ENCODE measurements around the gene CABLES2.
A peak's percentile ranks its signal among the peaks of the same experiment; 100 is the strongest.
"Not testable (repeated sequence)": the region's sequence is repeated elsewhere in the genome, so short reads cannot be mapped to it uniquely, and the experiment has no call there.

CABLES2 gene

DNA sequence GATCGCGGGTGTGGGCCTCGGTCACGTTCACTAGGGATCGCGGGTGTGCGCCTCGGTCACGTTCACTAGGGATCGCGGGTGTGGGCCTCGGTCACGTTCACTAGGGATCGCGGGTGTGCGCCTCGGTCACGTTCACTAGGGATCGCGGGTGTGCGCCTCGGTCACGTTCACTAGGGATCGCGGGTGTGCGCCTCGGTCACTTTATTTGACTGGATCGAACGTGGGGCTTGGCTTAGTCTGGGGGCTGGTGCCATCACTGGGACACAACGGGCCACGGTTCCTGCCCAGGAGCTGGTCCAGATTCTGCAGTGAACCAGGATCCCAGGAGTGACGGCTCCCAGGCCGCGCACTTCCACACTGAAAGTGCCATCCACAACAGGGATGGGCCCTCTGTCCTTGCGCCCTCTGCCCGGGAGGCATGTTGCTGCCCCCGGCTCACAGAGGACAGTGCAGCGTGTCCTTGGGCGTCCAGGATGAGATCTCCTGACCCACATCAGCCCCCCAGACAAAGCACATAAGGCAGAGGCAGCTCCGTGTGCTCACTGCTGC, 33.4 kb downstream of the CABLES2 start:
- H3K4me1 ChIP-seq (ENCODE audit: control insufficient read depth, insufficient read depth, low read length, poor library complexity, severe bottlenecking), result peaks cover 56% of the 10 kb centered on the region
- not testable (repeated sequence) for H3K36me3 ChIP-seq (ENCODE audit: control insufficient read depth, insufficient read depth, low read length); H3K4me3 ChIP-seq (ENCODE audit: extremely low read depth, insufficient read depth, low read length, poor library complexity, severe bottlenecking); H3K9me3 ChIP-seq (ENCODE audit: control insufficient read depth, low read length); H3K27ac ChIP-seq (ENCODE audit: low read depth, low read length, severe bottlenecking)
- WGBS, 2 experiments (ENCODE audit: insufficient coverage in 2 of 2), result 87 to 89% methylated on average over 20 to 27 of the region's 40 CpGs

DNA sequence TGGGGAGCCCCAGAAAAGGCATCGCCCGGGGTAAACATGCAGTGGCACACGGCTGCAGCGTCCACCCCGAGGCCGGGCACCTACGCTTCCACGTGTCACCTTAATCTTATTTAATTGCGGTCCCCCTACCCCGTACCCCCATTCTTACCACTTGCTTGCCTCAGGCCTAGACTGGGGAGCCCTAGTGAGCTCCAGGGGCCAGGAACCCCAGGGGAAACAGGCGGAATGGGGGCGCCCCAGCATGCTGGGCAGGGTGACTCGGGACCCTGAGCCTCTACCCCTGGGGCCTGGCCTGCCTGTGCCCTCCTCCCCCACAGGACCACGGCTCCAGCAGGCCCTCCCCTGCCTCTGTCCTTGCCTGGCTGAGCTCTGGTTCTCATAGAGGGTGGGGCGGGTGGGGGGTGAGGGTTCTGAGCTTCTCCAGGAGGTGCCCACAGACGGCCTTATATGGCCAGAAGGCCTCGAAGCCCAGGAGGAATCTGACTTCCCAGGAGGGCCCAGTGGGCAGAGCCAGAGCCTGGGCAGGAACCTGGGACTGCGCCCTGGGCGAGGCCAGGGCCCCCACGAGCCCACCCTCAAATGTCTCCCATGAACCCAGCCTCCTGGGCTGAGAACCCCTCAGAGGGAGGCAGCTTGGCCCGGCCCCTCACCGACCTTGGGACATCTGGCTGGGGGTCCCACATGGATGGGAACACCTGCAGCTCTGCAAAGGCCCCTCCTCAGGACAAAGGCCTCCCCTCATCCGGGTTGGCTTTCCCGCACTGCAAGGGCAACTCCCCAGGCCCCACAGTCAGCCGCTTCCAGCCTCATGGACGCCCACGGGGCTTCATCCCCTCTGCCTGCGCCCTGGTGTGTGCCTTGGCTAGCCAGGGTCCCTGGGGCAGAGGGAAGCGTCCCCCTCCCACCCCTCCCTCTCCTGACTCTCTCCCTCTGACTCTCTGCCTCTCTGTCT, 34.8 kb downstream of the CABLES2 start:
- Histone ChIP-seq H3K27ac (ENCODE audit: low read depth, low read length, severe bottlenecking) (no peak overlapping the region), H3K36me3 (ENCODE audit: control insufficient read depth, insufficient read depth, low read length) (no peaks in the 10 kb centered on the region), H3K9me3 (ENCODE audit: control insufficient read depth, low read length) (no peaks in the 10 kb centered on the region), H3K4me1 (ENCODE audit: control insufficient read depth, insufficient read depth, low read length, poor library complexity, severe bottlenecking) (peaks cover 54% of the 10 kb centered on the region), H3K4me3 (ENCODE audit: extremely low read depth, insufficient read depth, low read length, poor library complexity, severe bottlenecking) (no peak overlapping the region)
- WGBS, 2 experiments (ENCODE audit: insufficient coverage in 2 of 2), result 88 to 90% methylated on average over 26 to 27 of the region's 29 CpGs

DNA sequence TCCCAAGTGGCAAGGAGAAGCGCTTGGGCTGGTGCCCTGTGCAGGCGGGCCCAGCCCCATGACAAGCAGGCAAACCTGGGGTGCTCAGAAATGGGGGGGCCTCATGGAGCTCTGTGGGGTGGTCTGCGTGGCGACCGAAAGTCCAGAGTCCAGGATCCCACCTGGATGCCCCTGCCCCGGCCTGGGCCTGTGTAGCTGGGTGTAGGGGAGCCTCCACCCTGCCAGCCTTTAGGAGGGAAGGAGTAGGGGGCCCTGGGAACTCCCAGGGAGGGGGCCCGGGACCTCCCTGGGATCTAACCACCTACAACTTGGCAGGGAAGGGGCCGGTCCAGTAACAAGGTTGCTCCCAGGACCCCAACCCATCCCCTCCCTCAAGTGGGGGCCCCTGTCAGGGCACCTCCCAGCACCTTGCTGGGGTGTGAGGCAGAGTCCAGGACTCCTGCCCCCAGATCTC, 35.5 kb downstream of the CABLES2 start:
- 97 to 100% methylated on average over 5 of the region's 8 CpGs for WGBS, 2 experiments (ENCODE audit: insufficient coverage in 2 of 2)
- Histone ChIP-seq H3K9me3 (ENCODE audit: control insufficient read depth, low read length) (no peaks in the 10 kb centered on the region), H3K36me3 (ENCODE audit: control insufficient read depth, insufficient read depth, low read length) (no peaks in the 10 kb centered on the region), H3K27ac (ENCODE audit: low read depth, low read length, severe bottlenecking) (no peak overlapping the region), H3K4me3 (ENCODE audit: extremely low read depth, insufficient read depth, low read length, poor library complexity, severe bottlenecking) (no peak overlapping the region), H3K4me1 (ENCODE audit: control insufficient read depth, insufficient read depth, low read length, poor library complexity, severe bottlenecking) (peaks cover 47% of the 10 kb centered on the region)

DNA sequence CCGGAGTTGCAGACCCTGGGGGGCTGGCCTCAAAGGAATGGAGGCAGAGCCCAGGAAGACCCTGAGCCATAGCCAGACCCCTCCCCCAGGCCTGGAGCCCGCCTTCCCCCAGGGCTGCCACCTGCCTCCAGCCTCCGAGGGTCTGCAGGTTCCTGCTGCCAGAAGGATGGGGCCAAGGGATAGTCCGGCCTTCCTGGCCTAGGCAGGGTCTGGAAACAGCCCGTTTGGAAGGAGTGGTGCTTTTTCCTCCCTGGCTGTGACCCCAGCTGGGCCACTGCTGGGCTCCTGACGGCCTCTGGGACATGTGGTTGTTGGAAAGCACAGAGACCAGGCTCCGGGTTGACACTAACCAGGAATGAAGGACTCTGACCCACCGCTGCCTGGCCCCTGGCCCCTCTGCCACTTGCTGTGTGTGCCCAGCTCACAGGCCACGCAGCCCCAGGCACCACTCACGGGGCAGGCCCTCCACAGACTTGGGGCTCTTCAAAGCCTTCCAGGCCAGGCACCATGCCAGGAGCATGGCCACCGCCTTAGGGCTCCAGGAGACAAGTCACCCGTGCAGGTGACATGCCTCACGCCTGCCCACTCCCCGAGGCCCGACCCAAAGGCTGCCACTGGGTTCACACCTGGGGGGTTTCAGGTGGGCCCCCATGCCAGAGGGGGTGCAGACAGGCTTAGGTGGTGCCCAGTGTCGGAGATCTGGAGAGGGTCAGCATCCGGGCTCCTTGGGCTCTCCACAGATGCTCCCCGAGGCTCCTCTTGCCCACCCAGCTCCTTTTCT, 36.1 kb downstream of the CABLES2 start:
- WGBS, 2 experiments (ENCODE audit: insufficient coverage in 2 of 2), result 73 to 82% methylated on average over 12 to 18 of the region's 18 CpGs
- H3K4me1 ChIP-seq (ENCODE audit: control insufficient read depth, insufficient read depth, low read length, poor library complexity, severe bottlenecking), result peaks cover 41% of the 10 kb centered on the region

DNA sequence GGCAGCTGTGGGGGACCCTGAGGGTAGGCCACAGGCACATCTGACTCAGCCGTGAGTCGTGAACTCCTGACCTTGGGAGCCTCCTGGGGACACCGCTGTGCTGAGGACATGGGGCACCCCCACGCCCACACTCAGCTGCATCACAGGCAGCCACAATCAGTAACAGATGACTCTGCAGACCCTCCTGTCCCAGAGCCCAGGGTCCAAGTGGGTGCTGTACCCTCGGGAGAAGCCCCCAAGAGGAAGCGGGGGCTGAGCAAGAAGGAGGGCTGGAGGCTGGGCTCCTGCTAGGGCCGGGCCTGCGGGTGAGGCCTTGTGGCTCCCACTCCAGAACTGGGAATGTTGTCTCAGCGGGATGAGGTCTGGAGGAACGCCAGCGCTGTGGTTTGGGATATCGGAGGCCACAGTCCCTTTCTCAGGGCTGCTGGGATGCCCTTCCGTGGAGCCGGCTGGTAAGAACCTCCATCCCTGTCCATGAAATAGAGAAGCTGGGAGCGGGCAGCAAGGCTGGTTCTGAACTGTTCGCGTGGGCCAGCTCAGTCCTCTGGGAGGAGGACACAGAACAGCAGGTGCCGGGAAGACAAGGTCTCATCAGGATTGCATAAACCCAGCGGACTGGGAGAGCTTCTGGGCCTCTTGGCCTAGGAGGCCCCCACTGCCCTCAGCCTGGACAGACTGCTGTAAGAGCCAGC, 36.8 kb downstream of the CABLES2 start:
- H3K4me1 ChIP-seq (ENCODE audit: control insufficient read depth, insufficient read depth, low read length, poor library complexity, severe bottlenecking), result peaks cover 42% of the 10 kb centered on the region
- WGBS, 2 experiments (ENCODE audit: insufficient coverage in 2 of 2), result 81 to 85% methylated on average over 19 of the region's 19 CpGs

More for the DNA sequence above, 36.1 kb downstream of the CABLES2 start:
- Histone ChIP-seq H3K9me3 (ENCODE audit: control insufficient read depth, low read length) (no peaks in the 10 kb centered on the region), H3K36me3 (ENCODE audit: control insufficient read depth, insufficient read depth, low read length) (no peaks in the 10 kb centered on the region), H3K4me3 (ENCODE audit: extremely low read depth, insufficient read depth, low read length, poor library complexity, severe bottlenecking) (no peak overlapping the region), H3K27ac (ENCODE audit: low read depth, low read length, severe bottlenecking) (no peak overlapping the region)

DNA sequence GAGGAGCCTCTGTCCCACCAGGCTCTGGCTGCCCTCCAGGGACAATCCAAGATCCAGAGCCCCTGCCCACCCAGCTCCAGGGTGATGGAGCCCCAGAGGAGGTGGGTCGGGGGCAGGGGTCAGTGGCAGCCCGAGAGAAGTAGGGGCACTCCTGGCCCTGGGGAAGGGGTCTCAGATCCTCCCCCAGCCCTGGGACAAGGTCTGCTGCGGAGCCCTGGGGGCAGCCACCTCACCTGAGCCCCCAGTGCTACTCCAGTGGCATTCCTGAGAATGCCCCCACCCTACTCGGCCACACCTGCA, 37.3 kb downstream of the CABLES2 start:
- H3K9me3 ChIP-seq (ENCODE audit: control insufficient read depth, low read length), result no peaks in the 10 kb centered on the region
- H3K4me1 ChIP-seq (ENCODE audit: control insufficient read depth, insufficient read depth, low read length, poor library complexity, severe bottlenecking), result peaks cover 43% of the 10 kb centered on the region
- 72 to 78% methylated on average over 3 to 4 of the region's 4 CpGs for WGBS, 2 experiments (ENCODE audit: insufficient coverage in 2 of 2)
- H3K36me3 ChIP-seq (ENCODE audit: control insufficient read depth, insufficient read depth, low read length), result no peaks in the 10 kb centered on the region
- no peak overlapping the region for H3K27ac ChIP-seq (ENCODE audit: low read depth, low read length, severe bottlenecking)
- H3K4me3 ChIP-seq (ENCODE audit: extremely low read depth, insufficient read depth, low read length, poor library complexity, severe bottlenecking), result no peak overlapping the region

More for the DNA sequence above, 36.8 kb downstream of the CABLES2 start:
- H3K9me3 ChIP-seq (ENCODE audit: control insufficient read depth, low read length), result no peaks in the 10 kb centered on the region
- no peak overlapping the region for H3K27ac ChIP-seq (ENCODE audit: low read depth, low read length, severe bottlenecking)
- H3K36me3 ChIP-seq (ENCODE audit: control insufficient read depth, insufficient read depth, low read length), result no peaks in the 10 kb centered on the region
- no peak overlapping the region for H3K4me3 ChIP-seq (ENCODE audit: extremely low read depth, insufficient read depth, low read length, poor library complexity, severe bottlenecking)

DNA sequence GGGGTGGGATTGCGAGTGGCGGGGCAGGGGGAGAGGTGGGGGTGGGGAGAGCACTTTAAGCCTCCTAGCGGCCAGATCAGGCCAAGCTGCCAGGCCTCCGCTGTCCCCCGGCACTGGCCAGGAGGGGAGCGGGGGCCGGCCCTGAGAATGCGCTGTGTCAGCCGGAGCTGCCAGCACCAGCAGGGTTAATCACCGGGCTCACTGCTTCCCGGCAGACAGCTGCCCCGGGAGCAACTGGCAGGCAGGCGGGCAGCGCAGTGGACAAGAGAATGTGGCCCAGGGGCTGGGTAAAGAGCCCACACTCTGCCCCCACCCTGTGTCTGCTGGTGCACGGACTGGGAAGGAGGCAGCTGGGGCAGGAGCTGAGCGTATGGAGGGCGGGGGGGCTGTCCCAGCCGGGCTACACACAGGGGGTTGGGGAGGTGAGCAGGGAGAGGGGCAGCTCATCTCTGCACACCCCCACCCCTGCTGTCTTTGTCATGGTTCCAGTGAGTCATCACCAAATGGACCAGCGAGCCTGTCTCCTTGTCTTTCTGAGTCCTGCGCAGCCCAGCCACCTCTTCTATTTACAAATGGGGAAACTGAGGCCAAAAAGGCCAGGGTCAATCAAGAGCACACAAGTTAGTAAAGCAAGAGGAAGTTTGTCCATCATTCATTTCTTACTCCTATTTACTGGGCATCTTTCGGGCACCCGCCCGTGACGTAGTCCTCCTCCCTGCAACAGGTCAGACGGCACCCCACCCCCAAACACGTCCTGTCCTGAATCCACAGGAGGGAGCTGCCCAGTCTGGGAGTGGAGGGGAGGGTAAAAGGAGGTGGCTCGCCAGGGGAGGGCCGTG, 37.9 kb downstream of the CABLES2 start:
- Histone ChIP-seq H3K27ac (ENCODE audit: low read depth, low read length, severe bottlenecking) (peak overlapping the region; percentile 52), H3K4me3 (ENCODE audit: extremely low read depth, insufficient read depth, low read length, poor library complexity, severe bottlenecking) (peak overlapping the region; percentile 28), H3K36me3 (ENCODE audit: control insufficient read depth, insufficient read depth, low read length) (no peaks in the 10 kb centered on the region), H3K9me3 (ENCODE audit: control insufficient read depth, low read length) (no peaks in the 10 kb centered on the region), H3K4me1 (ENCODE audit: control insufficient read depth, insufficient read depth, low read length, poor library complexity, severe bottlenecking) (peaks cover 43% of the 10 kb centered on the region)
- WGBS, 2 experiments (ENCODE audit: insufficient coverage in 2 of 2), result 3% methylated on average over 14 to 16 of the region's 28 CpGs

DNA sequence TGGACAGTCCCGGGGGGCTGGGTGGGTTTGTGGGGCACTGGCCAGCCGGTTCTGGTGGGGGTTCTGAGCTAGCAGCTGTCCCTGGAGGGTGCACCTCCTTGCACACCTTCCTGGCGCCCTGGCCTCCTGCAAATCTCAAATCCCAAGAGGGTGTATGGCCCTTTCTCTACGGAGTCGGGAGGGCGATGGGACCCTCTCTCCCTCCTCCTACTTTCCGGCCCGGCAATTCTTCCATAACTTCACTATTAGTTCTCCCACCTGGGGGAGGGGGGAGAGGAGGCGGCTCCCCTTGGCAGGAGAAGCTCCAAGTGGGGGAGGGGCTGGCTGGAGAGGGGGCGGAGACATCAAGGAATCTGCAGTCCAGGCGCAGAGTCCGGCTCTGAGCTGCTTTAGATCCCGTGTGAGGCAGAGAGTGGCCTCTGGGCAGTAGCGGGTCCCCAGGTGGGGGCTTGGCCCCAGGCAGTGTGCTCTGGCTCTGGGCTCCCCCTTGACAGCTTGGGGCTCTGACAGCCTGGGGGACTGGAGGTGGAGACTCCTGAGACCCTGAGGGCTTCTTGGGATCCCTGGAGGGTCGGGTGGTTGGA, 38.6 kb downstream of the CABLES2 start:
- H3K4me1 ChIP-seq (ENCODE audit: control insufficient read depth, insufficient read depth, low read length, poor library complexity, severe bottlenecking), result peaks cover 50% of the 10 kb centered on the region

DNA sequence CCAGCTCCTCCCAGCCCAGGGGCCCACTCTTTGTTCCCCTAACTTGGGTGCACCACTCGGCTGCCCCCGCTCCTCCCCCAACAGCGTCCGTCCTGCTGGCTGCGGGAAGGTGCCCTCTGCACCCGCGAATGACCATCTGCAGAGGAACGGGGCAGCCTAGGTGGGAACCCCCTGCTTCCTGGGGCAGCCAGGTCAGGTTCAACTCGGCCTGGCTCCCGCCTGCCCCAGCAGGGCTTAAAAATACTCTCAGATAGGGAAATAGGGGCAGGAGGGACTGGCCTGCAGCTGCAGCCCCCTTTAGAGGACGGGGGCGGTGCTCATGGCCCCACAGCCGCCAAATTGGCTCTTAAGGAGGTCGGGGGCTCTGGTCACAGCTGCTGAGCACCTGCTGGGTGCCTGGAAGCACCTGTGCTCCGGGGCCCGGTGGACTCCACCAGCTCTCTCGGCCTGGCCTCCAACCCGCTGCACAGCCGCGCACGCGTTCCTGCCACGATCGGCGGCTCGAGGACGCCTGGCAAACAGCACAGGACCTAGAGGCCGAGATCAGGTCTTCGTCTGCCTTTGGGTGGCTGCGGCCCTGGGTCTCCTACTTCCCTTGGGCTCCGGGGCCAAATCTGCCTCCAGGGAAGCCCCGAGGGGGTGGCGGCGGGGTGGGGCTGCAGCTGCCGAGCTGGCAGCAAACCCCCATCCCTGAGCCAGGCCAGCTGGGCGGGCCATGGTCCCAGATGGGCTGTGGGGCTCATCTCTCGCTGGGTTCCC, 39.3 kb downstream of the CABLES2 start:
- 3 to 4% methylated on average over 30 to 35 of the region's 37 CpGs for WGBS, 2 experiments (ENCODE audit: insufficient coverage in 2 of 2)

More for the DNA sequence above, 38.6 kb downstream of the CABLES2 start:
- Histone ChIP-seq H3K36me3 (ENCODE audit: control insufficient read depth, insufficient read depth, low read length) (no peaks in the 10 kb centered on the region), H3K27ac (ENCODE audit: low read depth, low read length, severe bottlenecking) (peak overlapping the region; percentile 52), H3K4me3 (ENCODE audit: extremely low read depth, insufficient read depth, low read length, poor library complexity, severe bottlenecking) (peak overlapping the region; percentile 28), H3K9me3 (ENCODE audit: control insufficient read depth, low read length) (no peaks in the 10 kb centered on the region)
- 0 to 3% methylated on average over 7 of the region's 15 CpGs for WGBS, 2 experiments (ENCODE audit: insufficient coverage in 2 of 2)

More for the DNA sequence above, 39.3 kb downstream of the CABLES2 start:
- H3K27ac ChIP-seq (ENCODE audit: low read depth, low read length, severe bottlenecking), result no peak overlapping the region
- H3K9me3 ChIP-seq (ENCODE audit: control insufficient read depth, low read length), result no peaks in the 10 kb centered on the region
- H3K4me1 ChIP-seq (ENCODE audit: control insufficient read depth, insufficient read depth, low read length, poor library complexity, severe bottlenecking), result peaks cover 57% of the 10 kb centered on the region
- no peaks in the 10 kb centered on the region for H3K36me3 ChIP-seq (ENCODE audit: control insufficient read depth, insufficient read depth, low read length)
- H3K4me3 ChIP-seq (ENCODE audit: extremely low read depth, insufficient read depth, low read length, poor library complexity, severe bottlenecking), result peak overlapping the region; percentile 28
